ENCODE measurements around the gene CALU.

- TF ChIP-seq POLR2A (IDR thresholded peaks at IDR 0.05; ENCODE audit: extremely low read depth, insufficient read length), result no peak
- no peak for TF ChIP-seq CTCF (IDR thresholded peaks at IDR 0.05; ENCODE audit: low read depth, low read length)
- TF ChIP-seq MYC (IDR thresholded peaks at IDR 0.05; ENCODE audit: low read depth, low read length), result no peak
- TF ChIP-seq MAX (IDR thresholded peaks at IDR 0.05; ENCODE audit: low read depth, low read length), result no peak
These were observed 71.3 kb downstream of the CALU start for GRCh38 chr7:128810473-128810872.
